Brain pericyte (primary cell): ENCODE measurements around the gene SLC17A9.

ENCODE experiments used
- DNase-seq: peaks from one replicate; pipeline ENCODE4 v3.0.0-alpha.2; 2012; ENCODE audit warnings: low read depth, low spot score

The SLC17A9 gene, protein sequence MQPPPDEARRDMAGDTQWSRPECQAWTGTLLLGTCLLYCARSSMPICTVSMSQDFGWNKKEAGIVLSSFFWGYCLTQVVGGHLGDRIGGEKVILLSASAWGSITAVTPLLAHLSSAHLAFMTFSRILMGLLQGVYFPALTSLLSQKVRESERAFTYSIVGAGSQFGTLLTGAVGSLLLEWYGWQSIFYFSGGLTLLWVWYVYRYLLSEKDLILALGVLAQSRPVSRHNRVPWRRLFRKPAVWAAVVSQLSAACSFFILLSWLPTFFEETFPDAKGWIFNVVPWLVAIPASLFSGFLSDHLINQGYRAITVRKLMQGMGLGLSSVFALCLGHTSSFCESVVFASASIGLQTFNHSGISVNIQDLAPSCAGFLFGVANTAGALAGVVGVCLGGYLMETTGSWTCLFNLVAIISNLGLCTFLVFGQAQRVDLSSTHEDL

DNA sequence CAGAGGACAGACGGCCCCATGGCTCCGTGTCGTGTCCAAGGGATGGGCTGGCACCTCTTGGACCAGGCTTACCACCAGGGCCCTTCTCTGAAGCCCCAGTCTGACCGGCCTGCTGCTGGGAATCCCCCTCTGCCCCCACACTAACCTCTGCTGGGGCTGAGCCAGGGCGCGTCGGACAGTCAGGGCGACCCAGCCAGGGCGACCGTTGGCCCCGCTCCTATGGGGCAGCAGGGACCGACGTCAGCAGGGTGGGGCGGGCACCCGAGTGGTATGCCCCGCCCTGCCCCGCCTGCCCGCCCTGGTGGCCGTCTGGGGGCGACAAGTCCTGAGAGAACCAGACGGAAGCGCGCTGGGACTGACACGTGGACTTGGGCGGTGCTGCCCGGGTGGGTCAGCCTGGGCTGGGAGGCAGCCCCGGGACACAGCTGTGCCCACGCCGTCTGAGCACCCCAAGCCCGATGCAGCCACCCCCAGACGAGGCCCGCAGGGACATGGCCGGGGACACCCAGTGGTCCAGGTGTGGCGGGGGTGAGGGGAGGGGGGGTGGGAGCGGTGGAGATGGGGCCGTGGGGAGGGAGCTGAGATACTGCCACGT lies at the start of gene SLC17A9:
Gene SLC17A9 (plus strand): TSS at position 337 of the 595 bp plus-strand sequence. CDS start 122 bp downstream, at position 459.
- no peak for DNase-seq

DNA sequence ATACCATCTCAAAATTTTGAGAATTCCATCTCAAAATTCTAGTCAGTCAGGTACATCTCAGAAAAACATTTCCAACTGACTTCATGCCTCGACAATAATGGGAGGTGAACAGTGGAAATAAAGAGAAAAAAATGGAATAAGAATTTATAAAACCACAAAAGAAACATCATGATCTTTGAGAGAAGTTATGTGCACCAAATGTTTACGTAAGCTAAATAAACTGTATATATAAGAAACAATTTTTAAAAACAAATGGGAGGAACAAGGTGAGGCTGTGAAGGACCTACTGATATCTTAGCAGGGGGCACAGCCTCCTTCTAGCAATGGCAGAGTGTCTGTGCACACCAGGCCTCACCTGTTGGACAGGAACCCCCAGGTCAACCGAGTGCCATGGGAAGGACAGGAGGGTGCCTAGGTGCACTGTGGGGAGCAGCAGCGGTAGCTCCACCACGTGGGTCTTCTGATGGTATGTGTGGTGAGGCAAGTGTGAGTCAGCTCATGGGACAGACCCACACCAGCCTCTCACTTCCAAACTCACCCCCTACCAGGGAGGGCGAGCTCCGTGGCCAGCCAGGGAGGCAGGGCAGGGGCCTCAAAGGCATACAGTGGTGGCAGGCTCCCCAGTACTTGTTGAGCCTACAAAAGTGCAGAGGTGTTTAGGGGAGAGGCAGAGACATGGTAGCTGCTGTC lies 49.4 kb upstream of the SLC17A9 start:
- no peak for DNase-seq

- DNase-seq, result no peak
Measured at GRCh38 chr20:62905536-62906117, 46.9 kb upstream of the SLC17A9 start.

DNA sequence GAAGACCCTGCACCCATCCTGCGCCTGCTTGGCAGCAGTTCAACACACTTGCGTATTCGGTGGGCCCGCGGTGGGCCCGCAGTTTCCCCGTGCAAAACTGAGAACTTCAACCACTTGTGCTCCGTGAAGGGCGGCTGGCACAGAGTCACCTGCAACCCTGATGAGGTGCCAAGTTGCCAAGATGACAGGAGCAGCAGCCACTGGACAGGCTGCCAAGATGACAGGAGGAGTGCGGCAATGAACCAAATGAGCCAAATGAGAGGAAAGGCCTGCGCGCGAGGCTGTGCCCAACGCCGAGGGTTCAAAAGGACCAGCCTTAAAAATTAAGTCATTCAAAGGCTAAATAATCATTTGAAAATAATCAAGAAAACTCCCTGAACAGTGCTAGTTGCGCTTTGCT lies 46.3 kb upstream of the SLC17A9 start:
- no peak for DNase-seq

- no peak for DNase-seq
Measured at GRCh38 chr20:62906647-62907375, 45.7 kb upstream of the SLC17A9 start.

- DNase-seq, result no peak
Measured at GRCh38 chr20:62907384-62908317, 44.9 kb upstream of the SLC17A9 start.

DNA sequence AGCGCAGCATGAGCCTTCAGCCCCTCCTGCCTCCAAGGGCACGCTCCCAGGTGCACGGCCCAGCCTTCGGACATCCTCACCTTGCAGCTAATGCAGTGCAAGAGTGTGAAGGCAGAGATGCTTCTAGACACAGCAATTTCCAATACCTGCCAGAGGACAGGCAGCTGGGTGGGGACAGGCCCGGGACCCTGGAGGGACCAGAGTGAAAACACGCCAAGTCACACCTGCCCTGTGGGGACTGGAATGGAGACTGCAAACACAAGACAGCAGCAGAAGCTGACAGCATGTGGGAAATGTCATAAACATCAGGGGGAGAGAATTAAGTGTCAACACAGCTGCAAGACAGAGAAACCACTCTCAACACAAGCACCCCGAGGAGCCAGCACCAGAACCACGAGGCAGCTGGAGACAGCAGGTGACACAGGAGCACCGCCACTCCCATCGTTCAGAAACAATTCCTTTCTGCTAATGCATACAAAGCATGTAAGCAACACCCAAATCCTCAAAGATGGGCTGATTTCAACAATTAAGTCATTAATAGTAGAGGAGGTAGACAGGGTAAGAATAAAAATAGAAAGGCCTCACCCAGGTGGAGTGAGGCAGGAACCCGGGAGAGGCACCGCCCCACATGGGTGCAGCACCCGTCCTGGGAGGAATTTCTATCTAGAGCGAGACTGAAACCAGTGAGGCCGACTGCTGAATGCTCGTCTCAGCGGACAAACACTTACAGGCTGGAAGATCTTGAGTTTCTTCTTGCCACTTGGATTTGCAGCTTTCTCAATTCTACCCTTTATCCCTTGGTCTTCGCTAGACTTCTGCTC lies 43.3 kb upstream of the SLC17A9 start:
- no peak for DNase-seq

DNA sequence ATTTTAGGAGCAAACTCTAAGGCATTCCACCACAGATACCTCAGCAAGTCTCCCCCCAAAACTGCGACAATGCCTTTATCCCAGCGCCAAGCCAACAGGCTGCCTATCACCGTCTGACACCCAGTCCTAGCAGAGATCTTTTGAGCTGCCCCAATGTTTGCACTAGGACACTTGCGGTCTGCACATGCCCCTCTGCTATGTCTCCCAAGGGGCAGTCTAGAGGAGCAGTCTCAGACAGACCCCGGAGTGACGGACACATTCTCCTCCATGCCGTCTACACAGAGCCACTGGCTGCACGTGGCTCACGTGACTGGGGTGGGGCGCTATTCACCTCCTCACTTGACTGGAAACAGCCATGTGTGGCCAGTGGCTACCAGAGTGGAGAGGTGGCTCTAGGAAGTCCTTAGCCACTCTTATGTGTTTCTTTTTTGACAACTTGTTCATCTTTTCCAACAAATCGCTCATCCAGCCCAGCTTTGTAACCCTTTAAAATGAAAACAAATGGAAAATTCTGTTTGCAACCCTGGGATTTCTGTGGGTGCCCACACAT lies 42.2 kb upstream of the SLC17A9 start:
- no peak for DNase-seq

GRCh38 chr20:62910777-62911497 lies 41.6 kb upstream of the SLC17A9 start:
- no peak for DNase-seq

GRCh38 chr20:62911701-62912280 lies 40.7 kb upstream of the SLC17A9 start:
- DNase-seq, result no peak

DNA sequence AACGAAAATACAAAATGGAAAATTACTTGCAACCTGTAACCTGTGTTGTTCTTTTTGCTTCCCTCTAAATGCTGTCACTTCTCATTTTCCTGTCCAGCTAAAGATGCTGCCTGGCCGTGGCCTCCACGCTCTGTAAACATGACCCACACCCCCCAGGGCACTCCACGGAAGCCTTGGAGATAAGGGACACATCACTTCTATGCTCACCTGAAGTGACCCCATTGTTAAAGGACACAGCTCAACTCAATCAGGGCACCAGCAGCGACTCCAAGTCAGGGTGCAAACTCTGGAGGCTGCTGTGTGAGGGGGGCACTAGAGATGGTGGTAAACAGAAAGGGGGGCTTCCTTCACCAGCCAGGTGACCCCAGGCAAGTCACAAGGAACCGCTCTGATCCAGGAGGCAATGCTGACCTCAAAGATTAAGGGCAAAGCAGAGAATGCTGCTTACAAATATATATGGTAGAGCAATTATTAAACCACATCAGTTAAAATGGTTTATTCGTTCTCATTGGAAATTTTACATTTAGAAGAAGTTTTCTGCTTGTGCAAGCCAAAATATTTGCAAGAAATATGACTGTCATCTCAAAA lies 39.4 kb upstream of the SLC17A9 start:
- DNase-seq, result no peak

DNA sequence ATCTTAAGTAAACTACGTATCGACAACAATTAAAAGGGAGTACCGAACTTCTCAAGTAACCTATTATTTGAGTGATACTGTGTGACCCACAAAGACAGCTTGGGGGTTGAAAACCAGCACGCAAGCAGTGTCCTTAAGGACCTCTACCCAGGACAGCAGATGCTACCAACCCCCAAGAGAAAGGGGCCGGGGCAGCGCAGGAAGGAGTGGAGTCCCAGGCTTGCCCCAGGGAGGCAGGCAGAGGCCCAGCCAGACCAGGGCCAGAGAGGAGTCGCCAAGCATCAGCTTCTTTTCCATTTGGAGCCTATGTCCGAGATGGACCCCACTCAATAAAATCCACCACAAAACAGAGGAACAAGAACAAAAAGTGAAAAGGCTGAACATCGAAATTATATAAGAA lies 38.1 kb upstream of the SLC17A9 start:
- DNase-seq, result no peak

GRCh38 chr20:62914970-62915457 lies 37.5 kb upstream of the SLC17A9 start:
- no peak for DNase-seq

DNA sequence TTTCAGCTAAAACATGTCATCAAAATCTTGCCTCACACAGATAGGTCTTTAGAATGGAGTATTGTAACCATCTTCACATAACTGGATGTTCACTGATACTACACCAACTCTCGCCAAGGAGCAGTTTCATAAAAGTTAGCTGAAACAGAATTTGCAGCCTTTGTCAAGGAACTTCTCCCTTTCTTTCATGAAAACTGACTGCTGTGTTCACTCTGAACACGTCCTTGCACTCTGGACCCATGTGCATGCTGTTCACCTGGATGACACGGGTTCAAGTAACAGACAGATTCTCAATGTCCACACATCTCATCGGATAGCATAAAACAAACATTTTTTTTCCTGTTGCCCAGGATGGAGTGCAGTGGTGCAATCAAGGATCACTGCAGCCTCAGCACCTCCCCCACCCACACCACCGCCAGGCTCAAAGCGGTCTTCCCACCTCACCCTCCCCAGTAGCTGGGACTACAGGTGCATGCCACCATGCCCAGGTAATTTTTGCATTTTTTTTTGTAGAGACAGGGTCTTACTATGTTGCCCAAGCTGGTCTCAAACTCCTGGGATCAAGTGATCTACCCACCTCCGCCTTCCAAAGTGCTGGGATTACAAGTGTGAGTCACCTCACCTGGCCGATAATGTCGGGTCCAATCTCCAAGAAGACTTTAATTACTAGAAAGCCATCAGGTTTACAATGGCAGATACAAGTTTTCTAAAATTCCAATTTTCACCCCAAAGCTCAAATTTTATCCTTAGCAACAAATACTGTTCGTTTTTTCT lies 35.6 kb upstream of the SLC17A9 start:
- no peak for DNase-seq

GRCh38 chr20:62917720-62918119 lies 34.8 kb upstream of the SLC17A9 start:
- no peak for DNase-seq

DNA sequence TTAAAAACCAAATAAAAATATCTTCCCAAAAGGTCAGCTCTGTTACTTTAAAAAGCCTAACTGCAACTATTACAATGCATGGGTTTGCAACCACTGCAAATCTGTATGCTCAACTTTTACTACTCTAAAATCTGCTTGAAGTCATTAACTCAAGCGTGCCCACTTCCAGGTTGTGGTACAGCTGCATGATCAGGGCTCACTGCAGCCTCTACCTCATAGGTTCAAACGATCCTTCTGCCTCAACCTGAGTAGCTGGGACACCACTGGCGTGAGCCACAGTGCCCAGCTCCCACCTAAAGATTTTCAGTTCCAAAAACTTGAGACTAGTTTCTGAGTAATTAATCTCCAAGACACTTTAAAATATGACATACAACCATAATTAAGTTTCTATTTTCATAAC lies 34.4 kb upstream of the SLC17A9 start:
- no peak for DNase-seq

DNA sequence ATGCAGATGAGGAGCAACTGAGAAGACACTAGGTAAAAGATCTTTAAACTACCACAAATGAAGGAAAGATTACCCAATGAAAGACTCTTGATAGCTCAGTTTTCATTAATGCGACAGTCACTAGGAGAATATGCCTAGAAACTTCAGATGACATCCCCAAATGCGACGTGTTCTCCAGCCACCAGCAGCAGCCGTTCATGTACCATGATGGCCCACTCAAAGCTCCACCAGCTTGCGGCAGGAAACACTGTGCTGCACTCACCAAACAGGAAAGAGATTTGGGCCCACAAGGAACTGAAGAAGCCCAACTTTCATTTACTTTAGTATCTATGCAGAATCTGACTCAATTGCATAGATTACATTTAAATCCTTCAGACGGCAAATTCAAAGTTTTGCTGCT lies 33.7 kb upstream of the SLC17A9 start:
- DNase-seq, result no peak
